Osteoblast (primary cell): ENCODE measurements around the gene ADAM15. TPM values are rescaled to one million over a fixed set of nuclear protein-coding genes. Genes with fewer than 3 reads are reported as not detected.

ENCODE experiments used
- DNase-seq: peaks from one replicate; pipeline ENCODE4 v3.0.0; 2011; ENCODE audit warnings: low spot score, mixed read lengths; ENCODE audit not compliant: insufficient read length; ENCODE audit errors: missing footprints
- H2AFZ ChIP-seq: 2 replicates; pipeline ENCODE4 v1.6.0; 2011; ENCODE audit warnings: mild to moderate bottlenecking, low read length
- H3K27ac ChIP-seq: 2 replicates; pipeline ENCODE4 v1.5.1; 2011; ENCODE audit warnings: mild to moderate bottlenecking, low read depth, low read length, moderate library complexity
- H3K27me3 ChIP-seq: 2 replicates; pipeline ENCODE4 v1.6.0; 2012; ENCODE audit warnings: mild to moderate bottlenecking, control low read depth, inconsistent platforms, low read length, moderate library complexity; ENCODE audit not compliant: insufficient read depth
- H3K36me3 ChIP-seq: 2 replicates; pipeline ENCODE4 v1.5.1; 2011; ENCODE audit warnings: mild to moderate bottlenecking, low read length, control low read depth, moderate library complexity; ENCODE audit not compliant: insufficient read depth
- H3K4me1 ChIP-seq: 2 replicates; pipeline ENCODE4 v1.5.1; 2011; ENCODE audit warnings: mild to moderate bottlenecking, low read length, control low read depth, moderate library complexity; ENCODE audit not compliant: insufficient read depth
- H3K4me2 ChIP-seq: 2 replicates; pipeline ENCODE4 v1.6.0; 2011; ENCODE audit warnings: mild to moderate bottlenecking, low read length; ENCODE audit not compliant: insufficient read depth
- H3K4me3 ChIP-seq: fragments of 200-600 bp; sonication (generic); 3 replicates; pipeline ENCODE4 v1.5.1; 2012; ENCODE audit warnings: mild to moderate bottlenecking, low read length, inconsistent platforms; ENCODE audit not compliant: insufficient read depth
- H3K79me2 ChIP-seq: 2 replicates; pipeline ENCODE4 v1.6.0; 2012; ENCODE audit warnings: mild to moderate bottlenecking, low read length, control low read depth, inconsistent platforms; ENCODE audit not compliant: insufficient read depth
- H3K9me3 ChIP-seq: 2 replicates; pipeline ENCODE4 v1.5.1; 2011; ENCODE audit warnings: low read depth, low read length, control low read depth
- H4K20me1 ChIP-seq: 2 replicates; pipeline ENCODE4 v1.6.0; 2012; ENCODE audit warnings: mild to moderate bottlenecking, low read length, control low read depth; ENCODE audit not compliant: insufficient read depth
- total RNA-seq: library from RNA; depleted of rRNA; stranded (reverse); fragments of >200 nt; gene quantifications from 2 replicates; pipeline ENCODE4 v1.2.3, GENCODE V29; 2012
- TF ChIP-seq, protein P1 (sequence below): IDR thresholded peaks from 2 replicates; pipeline ENCODE4 v1.5.1; 2011; ENCODE audit warnings: mild to moderate bottlenecking, low read depth, low read length, moderate library complexity; ENCODE audit errors: extremely low read depth

The ADAM15 gene
- total RNA-seq, 1 donor: 101 TPM

DNA sequence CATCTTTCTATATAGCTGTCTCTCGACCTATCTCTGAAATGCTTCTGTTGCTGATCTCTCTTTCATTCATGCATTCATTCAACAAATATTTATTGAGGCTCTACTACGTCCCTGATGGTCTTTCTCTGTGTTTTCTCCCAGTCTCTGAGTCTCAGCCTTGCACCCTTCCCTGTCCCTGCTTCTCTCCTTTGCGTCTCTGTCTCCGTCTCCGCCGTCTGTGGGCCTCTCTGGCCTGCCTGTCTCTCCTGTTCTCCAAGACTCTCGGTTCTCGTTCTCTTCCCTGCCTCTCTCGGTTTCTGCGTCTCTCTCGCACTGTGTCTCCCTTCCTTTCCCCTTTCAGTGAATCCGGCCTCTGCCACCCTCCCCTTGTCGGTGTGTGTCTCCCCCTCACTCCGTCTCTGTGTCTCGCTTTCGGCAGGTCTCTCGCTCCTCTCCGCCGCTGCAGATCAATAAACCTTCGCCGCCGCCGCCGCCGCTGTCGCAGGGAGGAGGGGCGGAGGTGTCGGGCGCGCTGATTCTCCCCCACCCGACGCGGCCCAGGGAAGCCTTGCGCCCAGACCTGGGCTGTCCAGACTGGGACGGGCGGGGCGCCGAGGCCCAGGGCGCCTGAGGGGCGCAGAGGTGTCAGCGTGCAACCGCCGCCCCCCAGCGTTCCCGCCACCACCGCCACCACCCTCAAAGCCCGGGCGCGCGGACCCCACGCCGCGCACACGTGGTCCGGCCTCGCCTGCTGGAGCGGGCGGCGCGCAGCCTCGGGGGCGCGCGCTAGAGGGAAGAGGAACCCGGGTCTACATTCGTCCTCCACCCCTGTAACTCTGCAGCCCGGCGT is 30.6 kb downstream of the ADAM15 start:
- Histone ChIP-seq H3K4me3 (no peak overlapping the region), H3K36me3 (no peaks in the 10 kb centered on the region), H4K20me1 (peaks cover 3% of the 10 kb centered on the region), H3K79me2 (no peaks in the 10 kb centered on the region), H3K4me2 (no peak overlapping the region), H3K27me3 (peaks cover 52% of the 10 kb centered on the region), H3K9me3 (no peaks in the 10 kb centered on the region), H3K4me1 (peaks cover 9% of the 10 kb centered on the region), H3K27ac (no peak overlapping the region), H2AFZ (no peak overlapping the region)
- TF ChIP-seq, protein P1, sequence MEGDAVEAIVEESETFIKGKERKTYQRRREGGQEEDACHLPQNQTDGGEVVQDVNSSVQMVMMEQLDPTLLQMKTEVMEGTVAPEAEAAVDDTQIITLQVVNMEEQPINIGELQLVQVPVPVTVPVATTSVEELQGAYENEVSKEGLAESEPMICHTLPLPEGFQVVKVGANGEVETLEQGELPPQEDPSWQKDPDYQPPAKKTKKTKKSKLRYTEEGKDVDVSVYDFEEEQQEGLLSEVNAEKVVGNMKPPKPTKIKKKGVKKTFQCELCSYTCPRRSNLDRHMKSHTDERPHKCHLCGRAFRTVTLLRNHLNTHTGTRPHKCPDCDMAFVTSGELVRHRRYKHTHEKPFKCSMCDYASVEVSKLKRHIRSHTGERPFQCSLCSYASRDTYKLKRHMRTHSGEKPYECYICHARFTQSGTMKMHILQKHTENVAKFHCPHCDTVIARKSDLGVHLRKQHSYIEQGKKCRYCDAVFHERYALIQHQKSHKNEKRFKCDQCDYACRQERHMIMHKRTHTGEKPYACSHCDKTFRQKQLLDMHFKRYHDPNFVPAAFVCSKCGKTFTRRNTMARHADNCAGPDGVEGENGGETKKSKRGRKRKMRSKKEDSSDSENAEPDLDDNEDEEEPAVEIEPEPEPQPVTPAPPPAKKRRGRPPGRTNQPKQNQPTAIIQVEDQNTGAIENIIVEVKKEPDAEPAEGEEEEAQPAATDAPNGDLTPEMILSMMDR: no peak
- peak; percentile 85 for DNase-seq

DNA sequence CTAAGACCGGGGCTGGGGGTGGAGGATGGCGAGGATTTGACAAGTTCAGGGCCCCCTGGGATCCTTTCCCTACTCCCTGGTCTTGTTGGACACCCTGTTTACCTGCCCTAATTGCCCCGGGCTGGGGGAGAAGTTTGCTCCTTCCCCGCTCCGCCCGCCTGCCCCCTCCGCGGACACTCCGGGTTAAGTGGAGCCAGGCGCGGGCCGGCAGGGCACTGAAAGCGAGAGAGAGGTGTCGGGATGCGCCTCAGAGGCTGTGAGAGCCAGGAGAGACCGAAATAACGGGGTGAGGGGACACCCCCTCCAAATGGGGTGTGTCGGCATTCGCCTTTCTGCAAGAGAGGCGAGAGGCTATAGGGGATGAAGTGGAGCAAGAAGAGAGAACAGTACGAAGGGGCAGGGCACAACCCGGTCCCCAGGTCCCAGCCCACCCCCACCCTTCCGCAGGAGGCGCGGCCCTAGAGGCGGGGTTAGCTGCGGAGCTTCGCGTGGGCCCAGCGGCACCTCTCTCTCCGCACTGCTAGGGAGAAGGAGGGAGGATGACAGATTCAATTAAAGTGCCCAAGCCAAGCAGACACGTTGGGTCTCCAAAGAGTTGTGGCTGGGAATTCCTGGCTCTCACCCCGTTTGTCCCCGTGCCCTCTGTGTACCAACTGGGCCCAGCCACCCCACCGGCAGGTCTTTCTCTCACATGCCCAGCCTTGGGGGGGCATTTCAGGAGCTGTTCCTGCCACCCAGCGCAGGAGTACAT is 31.4 kb downstream of the ADAM15 start:
- no peak overlapping the region for H3K4me2 ChIP-seq
- H3K4me1 ChIP-seq: peaks cover 9% of the 10 kb centered on the region

DNA sequence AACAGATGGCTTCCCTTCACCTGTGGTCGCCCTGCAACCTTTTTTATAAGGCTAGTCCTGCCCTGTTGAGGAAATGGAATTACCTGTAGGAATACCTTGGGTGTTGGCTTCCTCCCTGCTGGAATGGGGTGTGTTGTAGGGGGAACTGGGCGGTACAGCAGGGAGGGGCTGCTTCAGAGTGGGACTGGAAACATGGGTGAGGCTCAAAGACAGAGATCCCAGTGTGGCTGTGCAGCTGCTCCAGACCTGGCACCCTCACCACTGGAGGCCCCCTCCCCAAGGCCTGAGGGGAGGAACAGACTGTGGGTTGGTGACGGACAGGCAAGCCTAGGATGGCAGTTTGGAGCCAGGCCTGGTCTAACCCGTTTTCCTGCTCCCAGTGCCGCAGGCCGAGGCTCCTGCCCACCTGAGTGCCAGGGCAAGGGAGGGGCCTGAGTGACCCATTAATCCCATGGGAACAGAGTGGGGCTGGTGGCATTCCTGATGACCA is 32.0 kb downstream of the ADAM15 start:
- TF ChIP-seq, protein P1: no peak
- no peaks in the 10 kb centered on the region for H3K79me2 ChIP-seq
- H3K4me2 ChIP-seq: no peak overlapping the region
- H3K9me3 ChIP-seq: no peaks in the 10 kb centered on the region
- no peak for DNase-seq
- H3K4me3 ChIP-seq: no peak overlapping the region
- no peak overlapping the region for H2AFZ ChIP-seq
- no peaks in the 10 kb centered on the region for H3K36me3 ChIP-seq
- H3K4me1 ChIP-seq: peaks cover 9% of the 10 kb centered on the region
- peaks cover 52% of the 10 kb centered on the region for H3K27me3 ChIP-seq
- no peak overlapping the region for H3K27ac ChIP-seq
- peaks cover 3% of the 10 kb centered on the region for H4K20me1 ChIP-seq

More for the DNA sequence above, 31.4 kb downstream of the ADAM15 start:
- Histone ChIP-seq H3K79me2 (no peaks in the 10 kb centered on the region), H3K27me3 (peaks cover 52% of the 10 kb centered on the region), H3K36me3 (no peaks in the 10 kb centered on the region), H3K9me3 (no peaks in the 10 kb centered on the region), H4K20me1 (peaks cover 3% of the 10 kb centered on the region), H3K27ac (no peak overlapping the region), H3K4me3 (no peak overlapping the region), H2AFZ (no peak overlapping the region)
- TF ChIP-seq, protein P1: no peak
- DNase-seq: peak; percentile 84
